ENCODE data around the gene GPR62.
"Not testable (repeated sequence)": the region's sequence is repeated elsewhere in the genome, so short reads cannot be mapped to it uniquely, and the experiment has no call there.

Gene GPR62

GRCh38 chr3:51955175-51955892 is at the start of gene GPR62:
GPR62 (plus strand) TSS chr3:51955381; CDS start chr3:51955653, 272 bp downstream.
- no peak for DNase-seq

GRCh38 chr3:51908026-51908425 is 47.2 kb upstream of the GPR62 start:
- no peak for DNase-seq

- DNase-seq = no peak
Observed at GRCh38 chr3:51916418-51916817, 38.8 kb upstream of the GPR62 start.

- DNase-seq = no peak
Observed at GRCh38 chr3:51921081-51921578, 34.1 kb upstream of the GPR62 start.

GRCh38 chr3:51927061-51927977 is 27.9 kb upstream of the GPR62 start:
- DNase-seq = no peak

- no peak for DNase-seq
Observed at GRCh38 chr3:51928438-51928837, 26.7 kb upstream of the GPR62 start.

- DNase-seq = not testable (repeated sequence)
Observed at GRCh38 chr3:51928981-51929380, 26.2 kb upstream of the GPR62 start.

- DNase-seq = no peak
Observed at GRCh38 chr3:51929420-51930003, 25.7 kb upstream of the GPR62 start.

GRCh38 chr3:51930439-51930838 is 24.7 kb upstream of the GPR62 start:
- DNase-seq = no peak

GRCh38 chr3:51931756-51932155 is 23.4 kb upstream of the GPR62 start:
- no peak for DNase-seq

- no peak for DNase-seq
Observed at GRCh38 chr3:51932471-51933370, 22.5 kb upstream of the GPR62 start.

- DNase-seq = no peak
Observed at GRCh38 chr3:51933471-51934138, 21.6 kb upstream of the GPR62 start.

- no peak for DNase-seq
Observed at GRCh38 chr3:51934139-51934850, 20.9 kb upstream of the GPR62 start.

- DNase-seq = no peak
Observed at GRCh38 chr3:51934991-51935885, 19.9 kb upstream of the GPR62 start.

- no peak for DNase-seq
Observed at GRCh38 chr3:51935886-51936755, 19.1 kb upstream of the GPR62 start.

- no peak for DNase-seq
Observed at GRCh38 chr3:51937014-51937413, 18.2 kb upstream of the GPR62 start.

GRCh38 chr3:51937611-51938450 is 17.4 kb upstream of the GPR62 start:
- no peak for DNase-seq

All from KG1 (cell line).